Vagina (tissue), 2 donors: ENCODE results near the gene PWWP2B.

Experiments used
- POLR2A ChIP-seq, 2 donors: fragments of 450-650 bp; IDR thresholded peaks; one replicate each; pipeline ENCODE4 v1.6.1; 2017; ENCODE audit warnings: antibody characterized with exemption in 2 of 2, mild to moderate bottlenecking in 2 of 2, moderate library complexity in 2 of 2
- TF ChIP-seq, protein P1 (sequence below), 3 experiments: fragments of 450-650 bp in 2 of 3; fragments of 200-600 bp in 1 of 3; sonication (generic) in 1 of 3; IDR thresholded peaks; one replicate each; pipeline ENCODE4 v1.5.1; 2017 to 2019; ENCODE audit warnings: antibody characterized with exemption in 3 of 3, mild to moderate bottlenecking in 2 of 3, moderate library complexity in 2 of 3

DNA sequence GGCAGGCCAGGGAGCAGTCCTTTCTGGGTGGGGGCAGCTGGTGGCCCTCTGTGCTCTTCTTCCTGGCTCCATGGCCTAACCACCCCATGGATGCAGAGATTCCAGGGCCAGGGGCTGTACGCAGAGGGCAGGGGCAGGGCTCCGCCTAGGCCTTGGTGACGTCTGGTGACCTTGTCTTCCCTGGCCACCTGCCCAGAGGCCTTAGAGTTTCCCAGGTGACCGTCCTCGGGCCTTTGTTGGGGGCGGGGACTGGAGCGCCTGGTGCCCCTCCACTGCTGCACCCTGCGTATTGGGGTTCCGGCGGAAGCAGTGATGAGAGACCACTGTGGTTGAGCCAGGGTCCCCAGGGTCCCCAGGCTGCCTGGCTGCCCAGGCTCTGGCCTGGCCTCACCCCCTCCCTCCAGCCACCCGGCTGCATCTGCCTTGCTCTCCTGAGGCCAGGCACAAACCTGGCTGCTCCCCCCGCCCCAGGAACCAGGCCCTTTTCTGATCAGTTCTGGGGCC is 10.3 kb downstream of the PWWP2B start:
- TF ChIP-seq, protein P1, sequence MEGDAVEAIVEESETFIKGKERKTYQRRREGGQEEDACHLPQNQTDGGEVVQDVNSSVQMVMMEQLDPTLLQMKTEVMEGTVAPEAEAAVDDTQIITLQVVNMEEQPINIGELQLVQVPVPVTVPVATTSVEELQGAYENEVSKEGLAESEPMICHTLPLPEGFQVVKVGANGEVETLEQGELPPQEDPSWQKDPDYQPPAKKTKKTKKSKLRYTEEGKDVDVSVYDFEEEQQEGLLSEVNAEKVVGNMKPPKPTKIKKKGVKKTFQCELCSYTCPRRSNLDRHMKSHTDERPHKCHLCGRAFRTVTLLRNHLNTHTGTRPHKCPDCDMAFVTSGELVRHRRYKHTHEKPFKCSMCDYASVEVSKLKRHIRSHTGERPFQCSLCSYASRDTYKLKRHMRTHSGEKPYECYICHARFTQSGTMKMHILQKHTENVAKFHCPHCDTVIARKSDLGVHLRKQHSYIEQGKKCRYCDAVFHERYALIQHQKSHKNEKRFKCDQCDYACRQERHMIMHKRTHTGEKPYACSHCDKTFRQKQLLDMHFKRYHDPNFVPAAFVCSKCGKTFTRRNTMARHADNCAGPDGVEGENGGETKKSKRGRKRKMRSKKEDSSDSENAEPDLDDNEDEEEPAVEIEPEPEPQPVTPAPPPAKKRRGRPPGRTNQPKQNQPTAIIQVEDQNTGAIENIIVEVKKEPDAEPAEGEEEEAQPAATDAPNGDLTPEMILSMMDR (IDR thresholded peaks at IDR 0.05) = no peak
- TF ChIP-seq POLR2A (IDR thresholded peaks at IDR 0.05) = no peak
